Cardiac fibroblast (primary cell): ENCODE results near the gene SMARCAD1.

Experiments
- DNase-seq, 2 donors: peaks; one replicate each; pipeline versions ENCODE4 v3.0.0 to v3.0.0-alpha.2; 2010; ENCODE audit warnings: low read depth in 2 of 2
- H3K4me3 ChIP-seq, 2 donors: replicated peaks in 1 of 2; 1 replicate in 1 of 2; 2 replicates in 1 of 2; pipeline ENCODE4 v1.5.1; 2011; ENCODE audit warnings: low read depth in 2 of 2, low read length in 2 of 2, mild to moderate bottlenecking in 2 of 2, moderate library complexity in 1 of 2
- TF ChIP-seq, protein P1 (sequence below): IDR thresholded peaks from one replicate; pipeline ENCODE4 v1.5.1; 2011; ENCODE audit warnings: low read depth, mild to moderate bottlenecking, low read length, inconsistent platforms

The SMARCAD1 gene

DNA sequence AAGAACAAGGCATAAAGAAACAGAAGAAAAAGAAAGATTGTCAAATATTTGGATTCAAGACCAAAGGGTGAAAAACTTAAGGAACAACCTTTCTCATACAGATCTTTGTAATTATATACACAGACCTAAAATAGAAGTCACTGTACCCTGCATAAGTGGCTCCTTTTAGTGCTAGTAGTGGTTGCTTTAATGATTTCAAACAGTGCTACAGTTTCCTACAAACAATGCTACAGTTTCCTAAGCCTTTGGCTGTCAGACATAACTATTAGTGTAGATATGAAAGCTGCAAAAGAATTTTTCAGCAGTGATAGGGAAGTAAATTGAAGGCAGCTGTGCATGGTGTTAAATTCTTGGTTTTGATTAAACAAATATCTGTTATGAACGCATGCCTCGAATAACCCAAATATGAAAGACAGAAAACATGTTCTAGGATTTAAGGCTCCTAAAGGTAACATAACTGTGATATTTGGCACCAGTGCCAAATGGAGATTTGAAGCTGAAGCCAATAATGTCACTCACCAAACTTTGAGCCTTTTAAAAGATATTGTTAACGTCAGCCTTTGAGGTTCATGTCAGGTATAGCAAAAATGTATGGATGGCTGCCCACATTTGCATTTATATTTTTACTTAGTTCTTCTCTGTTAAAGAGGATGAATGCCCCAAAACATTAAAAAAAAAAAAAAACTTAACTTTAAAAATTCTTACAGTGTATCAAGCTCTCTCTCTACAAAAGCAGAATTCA is 36.6 kb downstream of the SMARCAD1 start:
- TF ChIP-seq, protein P1, sequence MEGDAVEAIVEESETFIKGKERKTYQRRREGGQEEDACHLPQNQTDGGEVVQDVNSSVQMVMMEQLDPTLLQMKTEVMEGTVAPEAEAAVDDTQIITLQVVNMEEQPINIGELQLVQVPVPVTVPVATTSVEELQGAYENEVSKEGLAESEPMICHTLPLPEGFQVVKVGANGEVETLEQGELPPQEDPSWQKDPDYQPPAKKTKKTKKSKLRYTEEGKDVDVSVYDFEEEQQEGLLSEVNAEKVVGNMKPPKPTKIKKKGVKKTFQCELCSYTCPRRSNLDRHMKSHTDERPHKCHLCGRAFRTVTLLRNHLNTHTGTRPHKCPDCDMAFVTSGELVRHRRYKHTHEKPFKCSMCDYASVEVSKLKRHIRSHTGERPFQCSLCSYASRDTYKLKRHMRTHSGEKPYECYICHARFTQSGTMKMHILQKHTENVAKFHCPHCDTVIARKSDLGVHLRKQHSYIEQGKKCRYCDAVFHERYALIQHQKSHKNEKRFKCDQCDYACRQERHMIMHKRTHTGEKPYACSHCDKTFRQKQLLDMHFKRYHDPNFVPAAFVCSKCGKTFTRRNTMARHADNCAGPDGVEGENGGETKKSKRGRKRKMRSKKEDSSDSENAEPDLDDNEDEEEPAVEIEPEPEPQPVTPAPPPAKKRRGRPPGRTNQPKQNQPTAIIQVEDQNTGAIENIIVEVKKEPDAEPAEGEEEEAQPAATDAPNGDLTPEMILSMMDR: no peak
- H3K4me3 ChIP-seq: no peak overlapping the region
- peak in 1 of 2 donors; percentile 5 for DNase-seq

DNA sequence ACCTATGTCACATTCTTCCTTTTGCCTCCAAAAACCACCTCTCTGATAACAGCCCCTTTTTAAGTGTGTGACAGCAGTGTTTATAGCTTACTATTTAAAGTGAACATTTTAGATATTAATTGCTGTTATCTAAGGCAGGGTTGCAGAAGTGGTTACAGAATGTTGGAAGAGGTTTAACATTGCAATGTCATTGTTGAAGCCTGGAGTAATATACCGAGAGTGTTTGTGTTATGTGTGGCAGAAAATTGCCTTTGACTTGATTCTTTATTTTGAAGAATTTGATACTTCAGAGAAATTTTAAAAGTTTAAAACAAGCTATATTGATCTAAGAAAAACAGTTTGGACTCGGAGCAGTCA is 37.1 kb downstream of the SMARCAD1 start:
- TF ChIP-seq, protein P1: no peak
- no peak for DNase-seq
- H3K4me3 ChIP-seq: no peak overlapping the region

DNA sequence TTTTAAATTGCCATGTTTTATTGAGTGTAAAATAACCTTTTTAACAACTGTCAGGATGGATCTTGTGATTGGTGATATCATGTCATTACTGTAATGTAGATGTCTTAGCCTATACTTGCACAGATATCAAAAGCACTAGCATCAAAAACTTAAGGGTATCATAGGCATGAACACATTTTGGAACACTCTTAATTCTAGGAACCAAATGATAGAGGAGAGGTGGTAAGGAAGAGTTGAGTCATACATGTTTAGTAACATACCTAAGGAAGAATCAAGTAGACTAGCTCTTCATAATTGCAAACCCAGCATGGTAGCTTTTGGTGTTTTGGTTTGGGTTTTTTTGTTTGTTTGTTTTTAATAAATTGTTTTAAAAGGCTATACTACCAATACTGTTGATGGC is 43.4 kb downstream of the SMARCAD1 start:
- TF ChIP-seq, protein P1: no peak
- DNase-seq: no peak
- no peak overlapping the region for H3K4me3 ChIP-seq

DNA sequence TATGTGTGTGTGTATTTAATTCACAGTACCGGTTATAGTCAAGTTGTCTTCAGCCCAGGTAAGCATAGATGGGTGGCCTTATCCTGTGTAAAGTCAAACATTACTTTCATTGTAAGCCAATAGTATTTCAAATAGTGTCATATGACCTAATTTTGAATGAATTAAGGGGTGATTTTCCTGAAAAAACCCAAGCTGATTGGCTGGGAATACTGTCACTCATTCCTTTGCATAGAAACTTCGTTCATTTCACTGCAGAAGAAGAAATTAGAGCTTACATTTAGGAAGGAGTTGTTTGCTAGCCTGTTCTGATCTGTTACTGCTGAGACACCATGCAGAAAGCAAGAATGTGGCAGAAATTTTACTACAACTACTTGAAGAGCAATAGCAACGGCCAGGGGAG is 45.4 kb downstream of the SMARCAD1 start:
- no peak overlapping the region for H3K4me3 ChIP-seq
- peak in 1 of 2 donors; percentile 9 for DNase-seq

DNA sequence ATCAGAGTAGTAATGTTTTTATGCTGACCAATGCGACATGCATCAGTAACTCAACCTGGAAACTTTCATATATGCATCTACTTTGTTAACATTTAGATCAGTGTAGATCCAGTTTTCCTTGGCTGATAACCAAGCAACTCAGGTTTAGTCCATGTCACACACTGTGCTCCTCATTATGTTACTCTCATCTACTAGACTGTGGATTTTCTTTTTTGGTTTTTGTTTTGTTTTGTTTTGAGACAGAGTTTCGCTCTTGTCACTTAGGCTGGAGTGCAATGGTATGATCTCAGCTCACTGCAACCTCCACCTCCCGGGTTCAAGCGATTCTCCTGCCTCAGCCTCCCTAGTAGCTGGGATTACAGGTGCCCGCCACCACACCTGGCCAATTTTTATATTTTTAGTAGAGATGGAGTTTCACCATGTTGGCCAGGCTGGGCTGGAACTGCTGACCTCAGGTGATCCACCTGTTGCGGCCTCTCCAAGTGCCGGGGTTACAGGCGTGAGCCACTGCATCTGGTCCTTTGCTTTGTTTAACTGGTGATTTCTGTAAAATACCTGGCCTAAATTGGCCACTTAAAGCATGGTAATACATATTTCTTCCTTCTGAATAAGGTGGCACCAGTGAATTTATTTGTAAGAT is 48.6 kb downstream of the SMARCAD1 start:
- no peak overlapping the region for H3K4me3 ChIP-seq
- TF ChIP-seq, protein P1: no peak
- no peak for DNase-seq

More for the DNA sequence above, 45.4 kb downstream of the SMARCAD1 start:
- TF ChIP-seq, protein P1: no peak

DNA sequence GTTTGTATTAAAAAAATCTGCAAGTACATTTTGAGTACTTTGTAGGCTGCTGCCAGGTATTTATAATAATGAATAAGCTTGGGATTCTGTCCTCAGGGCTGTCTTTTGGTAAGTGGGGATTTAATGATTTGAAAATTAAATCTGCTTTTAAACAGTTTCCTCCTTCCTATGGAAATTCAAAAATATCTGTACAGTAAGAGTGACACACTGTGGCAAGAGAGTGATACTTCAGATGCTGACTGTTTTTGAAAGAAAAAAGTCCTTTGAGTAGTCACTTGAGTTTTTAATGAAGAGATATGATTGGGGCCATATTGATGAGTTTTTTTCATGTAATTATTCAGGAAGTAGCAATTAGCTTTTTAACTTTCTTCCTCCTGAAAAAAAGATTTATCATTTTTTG is 49.2 kb downstream of the SMARCAD1 start:
- TF ChIP-seq, protein P1: no peak
- peak; percentile 8 to 14 for DNase-seq
- H3K4me3 ChIP-seq: no peak overlapping the region
